ENCODE data around the gene TNRC6C.
A peak's percentile ranks its signal among the peaks of the same experiment; 100 is the strongest.

TNRC6C gene

GRCh38 chr17:78013683-78014467 is 55.4 kb downstream of the TNRC6C start:
- peak in 26 of 58 donors; percentile 1 to 71 (median 32) for DNase-seq

- DNase-seq = no peak
Observed at GRCh38 chr17:78014646-78015045, 56.1 kb downstream of the TNRC6C start.

- no peak for DNase-seq
Observed at GRCh38 chr17:78016852-78017251, 58.3 kb downstream of the TNRC6C start.

GRCh38 chr17:78019367-78019975 is 61.0 kb downstream of the TNRC6C start:
- no peak for DNase-seq

GRCh38 chr17:78019976-78020716 is 61.6 kb downstream of the TNRC6C start:
- no peak for DNase-seq

- DNase-seq = no peak
Observed at GRCh38 chr17:78020717-78021108, 62.2 kb downstream of the TNRC6C start.

- no peak for DNase-seq
Observed at GRCh38 chr17:78022425-78022824, 63.9 kb downstream of the TNRC6C start.

- no peak for DNase-seq
Observed at GRCh38 chr17:78023042-78023441, 64.5 kb downstream of the TNRC6C start.

GRCh38 chr17:78026381-78026780 is 67.9 kb downstream of the TNRC6C start:
- no peak for DNase-seq

- no peak for DNase-seq
Observed at GRCh38 chr17:78027121-78027520, 68.6 kb downstream of the TNRC6C start.

GRCh38 chr17:78029697-78030096 is 71.2 kb downstream of the TNRC6C start:
- DNase-seq = no peak

GRCh38 chr17:78031435-78031834 is 72.9 kb downstream of the TNRC6C start:
- no peak for DNase-seq

GRCh38 chr17:78032166-78032565 is 73.7 kb downstream of the TNRC6C start:
- no peak for DNase-seq

GRCh38 chr17:78034429-78035091 is 76.1 kb downstream of the TNRC6C start:
- DNase-seq = no peak

GRCh38 chr17:78037280-78037679 is 78.8 kb downstream of the TNRC6C start:
- DNase-seq = no peak

GRCh38 chr17:78038748-78039288 is 80.3 kb downstream of the TNRC6C start:
- DNase-seq = no peak

- DNase-seq = peak in 3 of 58 donors; percentile 7 to 59 (median 27)
Observed at GRCh38 chr17:78039581-78039980, 81.1 kb downstream of the TNRC6C start.

GRCh38 chr17:78040440-78041385 is 82.2 kb downstream of the TNRC6C start:
- peak; percentile 26 to 93 (median 73) for DNase-seq

- peak in 3 of 58 donors; percentile 31 to 68 (median 44) for DNase-seq
Observed at GRCh38 chr17:78041386-78042179, 83.1 kb downstream of the TNRC6C start.
